Amygdala (tissue), 56 donors: ENCODE data around the gene RNASE2.
"Not testable (repeated sequence)": the region's sequence is repeated elsewhere in the genome, so short reads cannot be mapped to it uniquely, and the experiment has no call there.

Experiments used
- DNase-seq, 56 donors: peaks; one replicate each; lab custom pipeline; 2025; lab: John Stamatoyannopoulos, UW

RNASE2 gene

GRCh38 chr14:20980906-20981305 is 25.6 kb downstream of the RNASE2 start:
- DNase-seq, result no peak

DNA sequence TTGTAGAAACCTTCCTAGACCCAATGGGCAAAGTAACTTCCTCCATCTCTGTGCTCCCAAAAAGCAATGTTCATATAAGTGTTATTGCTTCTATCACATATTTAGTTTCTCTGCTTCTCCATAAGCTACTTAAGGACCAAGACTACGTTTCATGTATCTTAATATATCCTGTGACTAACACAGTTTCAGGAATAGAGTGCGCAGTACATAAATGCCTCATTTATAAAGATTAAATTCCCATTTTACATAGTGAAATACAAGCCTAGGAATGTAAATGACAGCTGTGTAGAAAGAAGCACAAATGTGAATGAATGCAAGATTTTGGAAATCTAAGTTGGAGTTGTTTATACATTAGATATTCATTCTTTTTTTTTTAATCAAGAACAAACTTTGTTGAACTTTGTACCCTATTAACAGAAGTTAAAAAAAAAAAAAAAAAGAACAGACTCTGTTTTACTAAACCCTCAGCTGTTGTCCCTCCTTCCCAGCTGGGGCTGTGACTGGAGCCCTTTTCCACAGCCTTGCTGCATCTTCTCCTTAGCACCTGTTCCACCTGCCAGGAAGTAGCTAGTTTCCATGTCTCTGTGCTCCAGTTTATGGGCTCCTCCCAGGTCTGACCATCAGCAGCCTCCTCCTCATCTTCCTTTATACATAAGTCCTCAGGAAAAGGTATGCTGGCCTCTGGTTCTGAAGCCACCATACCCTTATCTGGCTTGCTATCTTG is 27.5 kb downstream of the RNASE2 start:
- DNase-seq, result no peak

- not testable (repeated sequence) for DNase-seq
Observed at GRCh38 chr14:20985650-20986049, 30.4 kb downstream of the RNASE2 start.

DNA sequence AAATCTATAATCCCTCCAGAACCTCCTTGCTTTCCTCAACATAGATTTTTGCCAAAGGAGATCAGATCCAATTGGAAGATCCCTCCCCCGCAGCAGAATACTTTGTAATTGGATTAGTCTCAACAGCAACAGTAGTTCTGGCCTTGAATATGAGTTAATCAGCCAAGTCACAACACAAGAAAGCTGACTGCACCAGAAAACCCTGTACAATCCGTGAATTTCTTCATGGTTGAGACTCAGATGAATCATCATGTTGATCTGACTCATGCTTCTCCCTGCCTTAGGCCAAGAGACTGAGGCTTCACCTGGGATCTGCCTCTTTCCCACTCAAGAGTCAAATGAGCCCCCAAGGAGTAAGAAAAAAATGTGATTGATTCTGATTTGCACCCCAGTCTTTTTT is 31.5 kb downstream of the RNASE2 start:
- DNase-seq, result no peak

GRCh38 chr14:20988717-20989470 is 33.6 kb downstream of the RNASE2 start:
- DNase-seq, result no peak

GRCh38 chr14:20989471-20989786 is 34.1 kb downstream of the RNASE2 start:
- no peak for DNase-seq

GRCh38 chr14:20989787-20990600 is 34.7 kb downstream of the RNASE2 start, which contains the start of gene METTL17:
Gene METTL17 (plus strand): TSS chr14:20989980. CDS start chr14:20990003, 23 bp downstream.
- peak; percentile 46 to 95 (median 84) for DNase-seq

DNA sequence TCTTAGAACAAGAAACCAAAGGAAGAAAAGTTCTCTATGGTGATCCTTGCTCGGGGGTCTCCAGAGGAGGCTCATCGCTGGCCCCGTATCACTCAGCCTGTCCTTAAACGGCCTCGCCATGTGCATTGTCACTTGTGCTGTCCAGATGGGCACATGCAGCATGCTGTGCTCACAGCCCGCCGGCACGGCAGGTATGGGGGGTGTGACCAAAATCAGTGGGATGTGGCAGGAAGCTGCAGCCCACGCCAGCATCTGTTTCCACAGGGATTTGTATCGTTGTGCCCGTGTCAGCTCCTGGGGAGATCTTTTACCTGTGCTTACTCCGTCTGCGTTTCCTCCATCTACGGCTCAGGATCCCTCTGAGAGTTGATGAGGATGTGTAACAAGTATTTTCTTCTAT is 41.2 kb downstream of the RNASE2 start:
- no peak for DNase-seq

DNA sequence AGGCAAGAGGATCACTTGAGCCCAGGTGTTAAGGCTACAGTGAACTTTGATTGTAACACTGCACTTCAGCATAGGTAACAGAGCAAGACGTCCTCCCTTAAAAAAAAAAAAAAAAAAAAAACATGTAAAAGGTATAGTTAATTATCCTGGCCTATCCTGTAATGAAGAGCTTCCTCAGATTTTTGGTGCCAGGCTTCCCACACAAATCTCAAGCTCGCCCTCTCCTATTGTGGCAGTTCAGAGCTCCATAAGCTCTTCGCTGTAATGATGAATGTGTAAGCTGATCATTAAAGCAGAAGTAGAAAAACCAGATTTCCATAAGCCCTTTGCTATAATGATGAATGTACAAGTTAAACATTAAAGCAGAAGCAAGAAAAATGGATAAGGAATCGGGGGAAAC is 41.8 kb downstream of the RNASE2 start:
- DNase-seq, result no peak

- DNase-seq, result no peak
Observed at GRCh38 chr14:20997564-20997963, 42.3 kb downstream of the RNASE2 start.

- DNase-seq, result no peak
Observed at GRCh38 chr14:20998139-20998538, 42.9 kb downstream of the RNASE2 start.

DNA sequence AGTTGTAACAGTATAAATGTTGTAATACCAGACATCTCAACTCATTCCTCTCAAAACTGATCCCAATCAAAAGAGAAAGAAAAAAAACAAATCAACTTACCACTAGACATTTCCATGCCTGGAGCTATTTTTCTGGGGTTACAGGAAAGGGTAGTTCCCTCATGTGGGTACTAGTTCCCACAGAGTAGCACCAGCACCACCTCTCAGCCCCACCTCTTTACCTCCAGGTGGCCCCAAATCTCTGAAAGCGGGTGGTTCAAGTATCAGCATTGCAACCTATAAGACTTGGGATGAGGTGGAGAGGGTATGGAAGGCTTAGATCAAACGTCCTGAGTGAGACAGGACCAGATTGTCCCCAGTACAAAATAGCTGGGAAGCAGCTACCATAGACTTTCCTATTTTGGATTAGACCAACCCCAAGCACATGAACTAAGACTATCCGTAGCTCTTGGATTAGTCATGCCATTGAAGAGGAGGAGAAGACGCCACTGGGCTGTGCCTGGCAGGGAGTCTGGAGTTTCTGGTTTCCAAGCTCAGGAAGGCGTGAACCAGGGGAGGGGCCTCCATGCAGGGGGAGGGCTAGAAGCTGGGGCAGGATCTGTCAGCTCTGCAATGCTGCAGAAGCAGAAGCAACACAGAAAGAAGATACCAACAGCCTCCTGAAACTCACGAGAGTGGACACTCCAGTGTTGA is 43.5 kb downstream of the RNASE2 start, which contains the start of gene SLC39A2:
TSS of gene SLC39A2 (plus strand) at position 620 of the 693 bp plus-strand sequence. CDS start 154 bp downstream, outside the sequence.
- no peak for DNase-seq

DNA sequence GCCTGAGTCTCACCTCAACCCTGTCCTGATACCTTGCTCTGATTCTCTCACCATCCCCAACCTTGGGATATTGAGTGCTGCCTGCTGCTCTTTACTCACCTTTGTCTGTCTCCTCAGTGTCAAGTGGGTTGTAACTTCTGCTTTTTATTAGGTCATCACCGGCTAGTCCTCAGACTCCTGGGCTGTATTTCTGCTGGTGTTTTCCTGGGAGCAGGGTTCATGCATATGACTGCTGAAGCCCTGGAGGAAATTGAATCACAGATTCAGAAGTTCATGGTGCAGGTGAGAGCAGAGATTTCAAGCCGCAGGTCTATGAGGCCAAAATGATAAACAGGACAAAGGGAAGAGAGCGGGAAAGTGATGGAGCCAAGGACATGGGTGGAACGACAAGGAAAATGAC is 44.3 kb downstream of the RNASE2 start:
- no peak for DNase-seq

DNA sequence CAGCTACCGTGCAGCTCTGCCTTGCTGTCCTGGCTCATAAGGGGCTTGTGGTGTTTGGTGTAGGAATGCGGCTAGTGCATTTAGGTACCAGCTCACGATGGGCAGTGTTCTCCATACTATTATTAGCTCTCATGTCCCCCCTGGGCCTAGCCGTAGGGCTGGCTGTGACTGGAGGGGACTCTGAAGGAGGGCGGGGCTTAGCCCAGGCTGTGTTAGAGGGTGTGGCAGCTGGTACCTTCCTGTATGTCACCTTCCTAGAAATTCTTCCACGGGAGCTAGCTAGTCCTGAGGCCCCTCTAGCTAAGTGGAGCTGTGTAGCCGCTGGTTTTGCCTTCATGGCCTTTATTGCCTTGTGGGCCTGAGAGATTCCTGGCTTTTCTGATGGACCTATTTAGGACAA is 45.9 kb downstream of the RNASE2 start:
- DNase-seq, result no peak

- no peak for DNase-seq
Observed at GRCh38 chr14:21003788-21004346, 48.6 kb downstream of the RNASE2 start.
